HUDEP-2 (cell line): ENCODE data around the gene CACNA1C.
A peak's percentile ranks its signal among the peaks of the same experiment; 100 is the strongest.

Source experiments
- DNase-seq, 76 experiments: peaks; one replicate each; lab custom pipeline; 2025; ENCODE audit not compliant: unreplicated experiment in 76 of 76; lab: John Stamatoyannopoulos, UW

CACNA1C gene

GRCh38 chr12:2461645-2462044 is 408.9 kb downstream of the CACNA1C start:
- DNase-seq = no peak

GRCh38 chr12:2462087-2462486 is 409.3 kb downstream of the CACNA1C start:
- no peak for DNase-seq

GRCh38 chr12:2463719-2464118 is 410.9 kb downstream of the CACNA1C start:
- DNase-seq = no peak

- DNase-seq = no peak
These were observed 412.9 kb downstream of the CACNA1C start for GRCh38 chr12:2465681-2466080.

- no peak for DNase-seq
These were observed 413.4 kb downstream of the CACNA1C start for GRCh38 chr12:2466211-2466610.

GRCh38 chr12:2467447-2468195 is 414.8 kb downstream of the CACNA1C start:
- DNase-seq = no peak

GRCh38 chr12:2475984-2476383 is 423.2 kb downstream of the CACNA1C start:
- no peak for DNase-seq

GRCh38 chr12:2477009-2477766 is 424.4 kb downstream of the CACNA1C start:
- DNase-seq = no peak

GRCh38 chr12:2479851-2480535 is 427.2 kb downstream of the CACNA1C start:
- DNase-seq = no peak

- DNase-seq = no peak
These were observed 428.6 kb downstream of the CACNA1C start for GRCh38 chr12:2481346-2481745.

GRCh38 chr12:2481951-2482350 is 429.2 kb downstream of the CACNA1C start:
- DNase-seq = no peak

GRCh38 chr12:2482938-2483660 is 430.3 kb downstream of the CACNA1C start:
- DNase-seq = peak in 60 of 76 experiments; percentile 4 to 66 (median 32)

GRCh38 chr12:2483713-2484112 is 430.9 kb downstream of the CACNA1C start:
- no peak for DNase-seq

GRCh38 chr12:2484141-2484776 is 431.5 kb downstream of the CACNA1C start:
- DNase-seq = no peak

- DNase-seq = no peak
These were observed 432.9 kb downstream of the CACNA1C start for GRCh38 chr12:2485681-2486080.

GRCh38 chr12:2486796-2487195 is 434.0 kb downstream of the CACNA1C start:
- no peak for DNase-seq

- no peak for DNase-seq
These were observed 434.5 kb downstream of the CACNA1C start for GRCh38 chr12:2487278-2487677.

GRCh38 chr12:2488131-2488530 is 435.3 kb downstream of the CACNA1C start:
- DNase-seq = no peak

- DNase-seq = no peak
These were observed 435.8 kb downstream of the CACNA1C start for GRCh38 chr12:2488596-2488995.

- no peak for DNase-seq
These were observed 436.5 kb downstream of the CACNA1C start for GRCh38 chr12:2489275-2489674.
